ENCODE data around the gene PPM1B.

GRCh38 chr2:44170311-44170717 lies 1.6 kb downstream of the PPM1B start:
- TF ChIP-seq CTCF (IDR thresholded peaks at IDR 0.05; ENCODE audit: low read depth, low read length, poor library complexity, severe bottlenecking) = no peak
- no peak for TF ChIP-seq EZH2phosphoT487 (IDR thresholded peaks at IDR 0.05; ENCODE audit: borderline replicate concordance, low read length)
